Measurements from ENCODE around the gene BLTP2.

The BLTP2 gene

DNA sequence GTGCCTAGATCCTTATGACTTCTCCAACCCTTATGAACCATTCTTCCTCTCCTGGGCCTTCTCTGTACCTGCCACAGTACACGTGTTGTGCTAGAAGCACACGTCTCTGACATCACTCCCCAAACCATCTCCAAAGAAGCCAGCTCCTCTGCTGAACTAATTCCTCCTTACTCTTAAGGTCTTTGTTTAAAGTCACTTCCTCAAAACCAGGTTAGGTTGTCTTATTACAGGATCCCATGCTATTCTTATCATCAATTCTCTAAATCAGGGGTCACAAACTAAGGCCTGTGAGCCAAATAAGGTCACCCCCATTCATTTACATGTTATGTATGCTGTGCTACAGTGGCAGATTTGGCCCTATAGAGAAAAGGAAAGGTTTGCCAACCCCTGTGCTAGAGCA, 21.0 kb upstream of the BLTP2 start:
- no peak for DNase-seq
- Histone ChIP-seq H3K4me3 (ENCODE audit: insufficient read depth in 1 of 2, low read depth in 1 of 2, low read length in 2 of 2) (no peak overlapping the region), H3K18ac (ENCODE audit: low read depth in 1 of 2, low read length in 2 of 2) (no peak overlapping the region), H3K36me3 (ENCODE audit: control insufficient read depth in 1 of 2, insufficient read depth in 2 of 2, low read depth in 1 of 2, low read length in 2 of 2) (peaks cover 19 to 60% of the 10 kb centered on the region in 2 experiments), H2BK5ac (ENCODE audit: low read depth, low read length, poor library complexity, severe bottlenecking) (no peak overlapping the region), H2AK5ac (ENCODE audit: low read length, severe bottlenecking) (no peak overlapping the region), H3K9ac (ENCODE audit: low read length) (no peak overlapping the region), H3K4ac (ENCODE audit: low read depth in 1 of 2, low read length in 2 of 2) (no peak overlapping the region), H3K79me1 (replicated peaks; ENCODE audit: low read length, poor library complexity, severe bottlenecking) (peaks cover under 1% of the 10 kb centered on the region), H4K8ac (ENCODE audit: low read length) (no peak overlapping the region), H2BK120ac (ENCODE audit: low read depth, low read length) (no peak overlapping the region), H3K27me3 (ENCODE audit: control insufficient read depth in 1 of 2, insufficient read depth in 1 of 2, low read length in 2 of 2) (no peaks in the 10 kb centered on the region), H3K14ac (ENCODE audit: low read length in 2 of 2) (no peak overlapping the region), H2BK12ac (ENCODE audit: low read length in 2 of 2) (no peak overlapping the region), H3K4me1 (ENCODE audit: control insufficient read depth, insufficient read depth, low read depth, low read length) (peaks cover 3% of the 10 kb centered on the region), H4K91ac (ENCODE audit: low read length) (no peak overlapping the region), H3K4me2 (ENCODE audit: low read length, poor library complexity, severe bottlenecking) (no peak overlapping the region), H3K27ac (ENCODE audit: low read length, poor library complexity, severe bottlenecking) (no peak overlapping the region), H3K9me3 (ENCODE audit: control insufficient read depth, low read length) (no peaks in the 10 kb centered on the region), H2AFZ (ENCODE audit: low read depth, low read length) (no peak overlapping the region), H3K23ac (ENCODE audit: low read length in 2 of 2) (no peak overlapping the region), H2BK15ac (ENCODE audit: low read depth, poor library complexity, severe bottlenecking) (no peak overlapping the region)
- 85% methylated on average over 2 of the region's 2 CpGs for WGBS

- Histone ChIP-seq H2BK12ac (ENCODE audit: low read length in 2 of 2) (no peak overlapping the region), H3K4me1 (ENCODE audit: control insufficient read depth, insufficient read depth, low read depth, low read length) (peaks cover 5% of the 10 kb centered on the region), H4K8ac (ENCODE audit: low read length) (no peak overlapping the region), H3K4me3 (ENCODE audit: insufficient read depth in 1 of 2, low read depth in 1 of 2, low read length in 2 of 2) (peak overlapping the region in 1 of 2 experiments; percentile 95), H3K9ac (ENCODE audit: low read length) (peak overlapping the region; percentile 98), H3K23ac (ENCODE audit: low read length in 2 of 2) (no peak overlapping the region), H3K4ac (ENCODE audit: low read depth in 1 of 2, low read length in 2 of 2) (no peak overlapping the region), H3K79me1 (replicated peaks; ENCODE audit: low read length, poor library complexity, severe bottlenecking) (no peaks in the 10 kb centered on the region), H3K27me3 (ENCODE audit: control insufficient read depth in 1 of 2, insufficient read depth in 1 of 2, low read length in 2 of 2) (no peaks in the 10 kb centered on the region), H2AK5ac (ENCODE audit: low read length, severe bottlenecking) (no peak overlapping the region), H2BK120ac (ENCODE audit: low read depth, low read length) (no peak overlapping the region), H3K14ac (ENCODE audit: low read length in 2 of 2) (no peak overlapping the region), H4K91ac (ENCODE audit: low read length) (no peak overlapping the region), H3K27ac (ENCODE audit: low read length, poor library complexity, severe bottlenecking) (no peak overlapping the region), H2BK15ac (ENCODE audit: low read depth, poor library complexity, severe bottlenecking) (no peak overlapping the region), H2AFZ (ENCODE audit: low read depth, low read length) (no peak overlapping the region), H3K18ac (ENCODE audit: low read depth in 1 of 2, low read length in 2 of 2) (no peak overlapping the region), H2BK5ac (ENCODE audit: low read depth, low read length, poor library complexity, severe bottlenecking) (no peak overlapping the region), H3K36me3 (ENCODE audit: control insufficient read depth in 1 of 2, insufficient read depth in 2 of 2, low read depth in 1 of 2, low read length in 2 of 2) (peaks cover 26 to 39% of the 10 kb centered on the region in 2 experiments), H3K9me3 (ENCODE audit: control insufficient read depth, low read length) (no peaks in the 10 kb centered on the region), H3K4me2 (ENCODE audit: low read length, poor library complexity, severe bottlenecking) (peak overlapping the region; percentile 29)
- no peak for DNase-seq
These were observed 18.8 kb upstream of the BLTP2 start for GRCh38 chr17:28663723-28664122.

- Histone ChIP-seq H3K23ac (ENCODE audit: low read length in 2 of 2) (peak overlapping the region in 1 of 2 experiments; percentile 98), H3K4me3 (ENCODE audit: insufficient read depth in 1 of 2, low read depth in 1 of 2, low read length in 2 of 2) (peak overlapping the region; percentile 92 to 95), H3K9ac (ENCODE audit: low read length) (peak overlapping the region; percentile 98), H2BK12ac (ENCODE audit: low read length in 2 of 2) (peak overlapping the region in 1 of 2 experiments; percentile 57), H3K4ac (ENCODE audit: low read depth in 1 of 2, low read length in 2 of 2) (peak overlapping the region; percentile 67 to 91), H3K9me3 (ENCODE audit: control insufficient read depth, low read length) (no peaks in the 10 kb centered on the region), H3K18ac (ENCODE audit: low read depth in 1 of 2, low read length in 2 of 2) (peak overlapping the region; percentile 94 to 96), H2BK5ac (ENCODE audit: low read depth, low read length, poor library complexity, severe bottlenecking) (peak overlapping the region; percentile 85), H3K27me3 (ENCODE audit: control insufficient read depth in 1 of 2, insufficient read depth in 1 of 2, low read length in 2 of 2) (no peaks in the 10 kb centered on the region), H4K91ac (ENCODE audit: low read length) (peak overlapping the region; percentile 62), H4K8ac (ENCODE audit: low read length) (no peak overlapping the region), H2AFZ (ENCODE audit: low read depth, low read length) (peak overlapping the region; percentile 73), H3K27ac (ENCODE audit: low read length, poor library complexity, severe bottlenecking) (peak overlapping the region; percentile 95), H3K4me2 (ENCODE audit: low read length, poor library complexity, severe bottlenecking) (peak overlapping the region; percentile 74), H3K14ac (ENCODE audit: low read length in 2 of 2) (peak overlapping the region in 1 of 2 experiments; percentile 97), H2BK15ac (ENCODE audit: low read depth, poor library complexity, severe bottlenecking) (peak overlapping the region; percentile 31), H2BK120ac (ENCODE audit: low read depth, low read length) (no peak overlapping the region), H3K79me1 (replicated peaks; ENCODE audit: low read length, poor library complexity, severe bottlenecking) (peaks cover 1% of the 10 kb centered on the region), H2AK5ac (ENCODE audit: low read length, severe bottlenecking) (no peak overlapping the region), H3K36me3 (ENCODE audit: control insufficient read depth in 1 of 2, insufficient read depth in 2 of 2, low read depth in 1 of 2, low read length in 2 of 2) (peaks cover 28 to 32% of the 10 kb centered on the region in 2 experiments), H3K4me1 (ENCODE audit: control insufficient read depth, insufficient read depth, low read depth, low read length) (peaks cover 7% of the 10 kb centered on the region)
- DNase-seq = no peak
- 0% methylated on average over 6 of the region's 10 CpGs for WGBS
These were observed 17.5 kb upstream of the BLTP2 start for GRCh38 chr17:28662527-28662829.

GRCh38 chr17:28661635-28662526, 16.9 kb upstream of the BLTP2 start, which contains the start of the genes SDF2 and SUPT6H:
TSS of gene SDF2 (minus strand) at chr17:28661906. CDS start at chr17:28661876, 30 bp downstream.
TSS of gene SUPT6H (plus strand) at chr17:28662205. CDS start at chr17:28673402, 11,197 bp downstream.
- no peak within 1 kb of the TSS for H2AK5ac ChIP-seq (ENCODE audit: low read length, severe bottlenecking)
- H2BK12ac ChIP-seq (ENCODE audit: low read length in 2 of 2) = peak within 1 kb of the TSS in 1 of 2 experiments; percentile 57
- peak within 1 kb of the TSS; percentile 12 to 98 for H3K23ac ChIP-seq (ENCODE audit: low read length in 2 of 2)
- H4K91ac ChIP-seq (ENCODE audit: low read length) = peak within 1 kb of the TSS; percentile 90
- H2BK120ac ChIP-seq (ENCODE audit: low read depth, low read length) = peak within 1 kb of the TSS; percentile 86
- peak within 1 kb of the TSS; percentile 94 to 96 for H3K18ac ChIP-seq (ENCODE audit: low read depth in 1 of 2, low read length in 2 of 2)
- DNase-seq = peak; percentile 94
- H3K27ac ChIP-seq (ENCODE audit: low read length, poor library complexity, severe bottlenecking) = peak within 1 kb of the TSS; percentile 95
- no peaks in the 10 kb centered on the region for H3K27me3 ChIP-seq (ENCODE audit: control insufficient read depth in 1 of 2, insufficient read depth in 1 of 2, low read length in 2 of 2)
- peaks cover 7% of the 10 kb centered on the region for H3K4me1 ChIP-seq (ENCODE audit: control insufficient read depth, insufficient read depth, low read depth, low read length)
- H3K79me1 ChIP-seq (replicated peaks; ENCODE audit: low read length, poor library complexity, severe bottlenecking) = peaks cover 3% of the 10 kb centered on the region
- peak within 1 kb of the TSS; percentile 85 for H3K4me2 ChIP-seq (ENCODE audit: low read length, poor library complexity, severe bottlenecking)
- peak within 1 kb of the TSS in 1 of 2 experiments; percentile 97 for H3K14ac ChIP-seq (ENCODE audit: low read length in 2 of 2)
- H2AFZ ChIP-seq (ENCODE audit: low read depth, low read length) = peak within 1 kb of the TSS; percentile 84
- peak within 1 kb of the TSS; percentile 92 to 95 for H3K4me3 ChIP-seq (ENCODE audit: insufficient read depth in 1 of 2, low read depth in 1 of 2, low read length in 2 of 2)
- peaks cover 34% of the 10 kb centered on the region in 2 experiments for H3K36me3 ChIP-seq (ENCODE audit: control insufficient read depth in 1 of 2, insufficient read depth in 2 of 2, low read depth in 1 of 2, low read length in 2 of 2)
- peak within 1 kb of the TSS; percentile 98 for H3K9ac ChIP-seq (ENCODE audit: low read length)
- H3K9me3 ChIP-seq (ENCODE audit: control insufficient read depth, low read length) = no peaks in the 10 kb centered on the region
- peak within 1 kb of the TSS; percentile 67 to 91 for H3K4ac ChIP-seq (ENCODE audit: low read depth in 1 of 2, low read length in 2 of 2)
- H4K8ac ChIP-seq (ENCODE audit: low read length) = peak within 1 kb of the TSS; percentile 92
- peak within 1 kb of the TSS; percentile 85 for H2BK5ac ChIP-seq (ENCODE audit: low read depth, low read length, poor library complexity, severe bottlenecking)
- under 1% methylated on average over 65 of the region's 66 CpGs for WGBS
- peak within 1 kb of the TSS; percentile 76 for H2BK15ac ChIP-seq (ENCODE audit: low read depth, poor library complexity, severe bottlenecking)
